Renal pelvis (tissue), 4 donors: ENCODE results near the gene PRDM15. TPM values are rescaled to one million over a fixed set of nuclear protein-coding genes. Genes with fewer than 3 reads are reported as not detected.

ENCODE experiments used
- DNase-seq: peaks from one replicate; pipeline ENCODE4 v3.0.0-alpha.2; 2013
- polyA plus RNA-seq, 3 donors: library from polyadenylated mRNA; unstranded; fragments of 120-200 nt; gene quantifications; one replicate each; pipeline ENCODE4 v1.2.1, GENCODE V29; 2013; ENCODE audit not compliant: insufficient read length in 3 of 3

Gene PRDM15
- polyA plus RNA-seq, 3 donors: 6.8 to 8.1 (median 7.8) TPM

GRCh38 chr21:41843584-41843983 is 35.6 kb downstream of the PRDM15 start:
- no peak for DNase-seq

- no peak for DNase-seq
Observed at GRCh38 chr21:41840880-41841279, 38.3 kb downstream of the PRDM15 start.

- no peak for DNase-seq
Observed at GRCh38 chr21:41839387-41840000, 39.6 kb downstream of the PRDM15 start.

GRCh38 chr21:41837756-41838297 is 41.3 kb downstream of the PRDM15 start:
- no peak for DNase-seq

- no peak for DNase-seq
Observed at GRCh38 chr21:41836166-41837015, 42.8 kb downstream of the PRDM15 start.

- no peak for DNase-seq
Observed at GRCh38 chr21:41835711-41836154, 43.4 kb downstream of the PRDM15 start.

- no peak for DNase-seq
Observed at GRCh38 chr21:41834926-41835663, 44.0 kb downstream of the PRDM15 start.

- DNase-seq: no peak
Observed at GRCh38 chr21:41834252-41834925, 44.8 kb downstream of the PRDM15 start.

GRCh38 chr21:41833497-41834115 is 45.5 kb downstream of the PRDM15 start:
- no peak for DNase-seq

GRCh38 chr21:41832596-41833496 is 46.3 kb downstream of the PRDM15 start:
- DNase-seq: no peak

- no peak for DNase-seq
Observed at GRCh38 chr21:41831866-41832595, 47.1 kb downstream of the PRDM15 start.

- no peak for DNase-seq
Observed at GRCh38 chr21:41831453-41831831, 47.7 kb downstream of the PRDM15 start.

- DNase-seq: no peak
Observed at GRCh38 chr21:41830764-41831452, 48.2 kb downstream of the PRDM15 start.

GRCh38 chr21:41830145-41830707 is 48.9 kb downstream of the PRDM15 start:
- no peak for DNase-seq

- DNase-seq: no peak
Observed at GRCh38 chr21:41828884-41829360, 50.2 kb downstream of the PRDM15 start.

GRCh38 chr21:41827951-41828883 is 50.9 kb downstream of the PRDM15 start:
- no peak for DNase-seq

GRCh38 chr21:41825881-41826280 is 53.3 kb downstream of the PRDM15 start:
- no peak for DNase-seq
